NCI-H2196 (cell line): ENCODE results near the gene NHS.

Experiments
- DNase-seq: peaks from one replicate; lab custom pipeline; 2025; ENCODE audit not compliant: unreplicated experiment; lab: John Stamatoyannopoulos, UW

NHS gene

DNA sequence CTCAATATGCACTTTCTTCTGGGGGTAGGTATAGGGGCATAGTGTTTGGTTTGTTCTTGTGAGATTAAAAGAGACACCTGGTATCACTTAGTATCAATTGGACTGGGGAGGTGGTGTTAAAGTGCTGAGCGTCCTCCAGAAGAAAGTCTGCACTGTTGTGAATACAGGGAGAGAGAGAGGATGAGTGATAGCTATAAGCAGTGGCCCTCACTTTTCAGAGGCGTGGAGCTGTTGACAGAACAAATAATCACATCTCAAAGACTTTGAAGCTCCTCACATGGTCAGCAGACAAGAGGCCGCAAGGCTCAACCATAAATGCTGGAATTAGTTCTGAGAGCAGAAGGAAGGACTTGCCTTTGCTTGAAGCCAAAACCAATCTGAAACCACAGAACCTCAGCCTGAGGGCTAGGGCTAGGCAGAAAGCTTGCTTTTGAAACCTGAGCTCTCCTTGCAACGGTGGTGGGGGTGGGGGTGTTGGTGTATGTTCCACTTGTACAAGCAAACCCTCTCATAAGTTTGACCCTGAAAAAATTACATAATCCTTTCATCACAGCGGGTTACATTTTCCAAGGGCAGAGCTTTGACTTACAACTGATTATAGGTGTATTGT is 239.1 kb downstream of the NHS start:
- DNase-seq = peak; percentile 26

GRCh38 chrX:17616936-17617335 is 241.9 kb downstream of the NHS start:
- DNase-seq = no peak

DNA sequence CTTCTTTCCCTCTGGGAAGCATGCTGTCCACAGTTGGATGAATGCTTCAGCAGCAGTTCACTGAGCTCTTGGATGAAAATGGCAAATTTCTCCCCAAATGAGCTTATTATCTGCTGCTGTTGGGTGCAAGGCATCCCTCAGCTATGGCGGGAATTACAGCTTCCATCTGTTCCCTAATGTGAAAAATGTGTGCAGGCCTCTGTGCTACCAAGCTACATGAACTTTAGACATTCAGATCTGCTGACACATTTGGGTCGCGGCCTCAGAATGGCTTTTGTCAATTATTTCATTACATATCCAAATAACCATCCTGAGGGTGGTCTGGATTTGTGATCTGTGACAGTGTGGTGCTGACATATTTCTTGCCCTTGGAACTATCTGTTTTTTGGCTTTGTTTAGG is 242.8 kb downstream of the NHS start:
- DNase-seq = no peak

DNA sequence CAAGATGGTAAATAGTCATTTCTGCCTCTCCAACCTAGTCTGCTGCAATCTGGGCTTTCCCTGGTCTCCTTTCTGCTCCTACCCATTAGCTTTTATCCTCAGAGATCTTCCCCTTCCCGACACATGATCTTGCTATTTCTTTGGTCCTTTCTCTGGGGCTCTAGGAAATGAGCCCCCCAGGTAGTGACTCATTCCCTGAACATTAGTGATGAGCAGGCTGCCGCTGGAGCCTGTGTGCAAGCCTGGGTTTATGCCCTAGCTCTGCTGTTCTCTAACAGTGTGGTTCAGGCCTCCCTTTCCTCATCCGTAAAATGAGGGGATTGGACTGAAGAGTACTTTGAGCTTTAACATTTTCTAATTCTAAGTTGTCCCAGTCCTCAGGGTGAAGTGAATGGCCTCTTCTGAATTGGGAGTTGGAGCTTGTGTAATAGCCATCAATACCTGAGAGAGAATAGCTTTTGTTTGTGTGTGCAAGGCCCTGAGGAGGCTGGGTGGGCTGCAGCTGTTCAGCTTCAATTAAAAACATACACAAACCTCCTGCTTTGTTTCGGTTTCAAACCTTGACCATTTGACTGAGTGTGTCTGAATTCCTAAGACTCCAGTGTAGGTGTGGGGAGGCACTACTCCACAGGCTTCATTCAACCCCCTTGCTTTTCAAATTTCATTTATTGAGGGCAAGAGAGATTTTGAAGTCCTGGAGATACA is 246.7 kb downstream of the NHS start:
- no peak for DNase-seq

GRCh38 chrX:17622331-17622730 is 247.3 kb downstream of the NHS start:
- DNase-seq = no peak

DNA sequence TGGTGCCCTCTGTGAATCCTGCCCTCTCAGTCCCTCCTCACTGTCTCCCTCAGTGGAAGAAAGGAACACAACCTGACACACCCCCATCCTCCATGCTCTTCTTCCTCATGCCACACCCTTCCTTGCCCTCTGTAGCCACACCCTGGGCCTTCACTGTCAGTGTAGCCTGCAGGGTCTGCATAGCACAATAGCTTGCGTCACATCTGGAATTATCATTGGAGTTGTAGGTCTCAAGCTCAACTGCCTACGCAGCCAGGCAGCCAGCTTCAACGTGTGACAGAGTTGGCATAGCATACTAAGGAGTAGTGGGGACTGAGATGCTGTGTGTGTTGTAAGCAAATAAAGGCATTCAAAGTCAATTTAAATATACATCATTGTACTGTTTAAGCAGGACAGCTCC is 248.8 kb downstream of the NHS start:
- no peak for DNase-seq

GRCh38 chrX:17627026-17627425 is 252.0 kb downstream of the NHS start:
- DNase-seq = no peak

GRCh38 chrX:17628976-17629375 is 254.0 kb downstream of the NHS start:
- no peak for DNase-seq

DNA sequence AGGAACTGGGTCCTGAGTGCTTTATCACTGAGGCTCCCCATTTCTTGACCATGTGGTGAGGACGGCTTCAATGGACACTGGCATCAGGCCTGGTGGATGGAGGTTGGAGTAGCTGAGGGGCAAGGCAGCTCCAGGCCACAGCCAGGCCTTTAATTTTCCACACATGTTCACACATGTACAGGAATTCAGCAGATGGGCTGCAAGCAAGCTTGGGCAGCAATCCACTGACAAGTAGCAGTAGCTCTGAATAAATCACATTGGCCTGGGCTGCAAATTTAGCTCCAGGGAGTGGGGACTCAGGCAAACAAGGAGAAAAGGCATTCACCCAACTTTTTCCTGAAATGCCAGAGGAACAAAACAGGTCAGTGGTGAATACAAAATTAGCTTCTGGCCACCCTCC is 254.5 kb downstream of the NHS start:
- DNase-seq = no peak

DNA sequence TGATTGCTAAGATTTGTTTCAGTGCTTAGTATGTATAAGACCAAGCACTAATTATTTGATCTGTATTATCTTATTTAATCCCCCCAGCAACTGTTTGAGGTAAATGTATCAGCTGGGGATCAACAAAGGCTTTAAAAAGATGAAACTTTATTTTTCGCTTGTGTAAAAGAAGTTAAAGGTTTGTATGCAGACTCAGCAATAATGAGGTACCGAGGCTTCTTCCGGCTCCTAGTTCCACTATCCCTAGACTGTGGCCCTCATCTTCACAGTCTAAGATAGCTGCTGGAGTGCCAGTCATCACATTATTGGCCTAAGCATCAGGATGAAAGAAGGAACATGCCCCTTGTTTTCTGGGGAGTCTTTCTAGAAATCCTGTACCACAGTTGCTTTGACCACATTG is 256.6 kb downstream of the NHS start:
- no peak for DNase-seq

GRCh38 chrX:17632942-17633341 is 257.9 kb downstream of the NHS start:
- DNase-seq = no peak

GRCh38 chrX:17633546-17633945 is 258.5 kb downstream of the NHS start:
- no peak for DNase-seq

- DNase-seq = peak; percentile 26
Measured at GRCh38 chrX:17634542-17635207, 259.7 kb downstream of the NHS start.

- DNase-seq = peak; percentile 46
Measured at GRCh38 chrX:17635231-17635630, 260.2 kb downstream of the NHS start.

DNA sequence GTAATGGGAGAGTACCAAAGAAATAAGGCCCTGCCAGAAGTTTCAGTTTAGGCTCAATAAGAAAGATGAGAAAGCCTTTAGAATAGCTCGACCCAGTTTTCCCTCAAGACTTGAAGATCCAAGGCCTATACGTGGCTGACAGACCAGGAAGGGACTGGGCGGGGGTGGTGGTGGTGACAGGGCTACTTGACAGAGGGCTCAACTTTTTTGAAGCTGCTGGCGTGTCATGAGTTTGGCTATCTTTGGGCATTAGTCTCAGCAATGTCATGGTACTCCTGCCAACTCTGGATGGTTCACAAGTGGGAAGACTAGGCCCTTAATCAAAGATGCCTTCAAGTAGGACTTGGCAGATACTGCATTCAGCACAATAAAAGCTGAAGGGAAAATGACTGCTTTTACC is 262.2 kb downstream of the NHS start:
- no peak for DNase-seq

DNA sequence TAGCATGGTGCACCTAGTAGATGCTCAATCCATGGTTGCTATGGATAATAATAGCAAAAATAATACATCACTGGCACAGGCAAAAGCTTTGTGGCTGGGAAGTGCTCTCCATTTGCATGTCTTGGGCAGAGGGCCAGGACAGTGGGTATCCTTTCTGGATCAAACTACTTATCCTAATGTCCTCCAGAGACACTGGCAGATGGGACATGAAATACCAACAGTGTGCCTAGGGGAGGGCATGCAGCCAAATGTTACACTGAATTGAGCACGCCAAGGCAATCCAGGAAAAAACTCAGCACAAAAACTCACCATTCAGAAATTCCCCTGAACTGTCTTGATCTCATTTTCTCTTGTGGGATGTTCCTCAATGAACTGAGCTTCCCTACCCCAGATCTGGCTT is 263.7 kb downstream of the NHS start:
- no peak for DNase-seq

- no peak for DNase-seq
Measured at GRCh38 chrX:17642891-17643290, 267.9 kb downstream of the NHS start.

- DNase-seq = no peak
Measured at GRCh38 chrX:17643528-17643927, 268.5 kb downstream of the NHS start.

DNA sequence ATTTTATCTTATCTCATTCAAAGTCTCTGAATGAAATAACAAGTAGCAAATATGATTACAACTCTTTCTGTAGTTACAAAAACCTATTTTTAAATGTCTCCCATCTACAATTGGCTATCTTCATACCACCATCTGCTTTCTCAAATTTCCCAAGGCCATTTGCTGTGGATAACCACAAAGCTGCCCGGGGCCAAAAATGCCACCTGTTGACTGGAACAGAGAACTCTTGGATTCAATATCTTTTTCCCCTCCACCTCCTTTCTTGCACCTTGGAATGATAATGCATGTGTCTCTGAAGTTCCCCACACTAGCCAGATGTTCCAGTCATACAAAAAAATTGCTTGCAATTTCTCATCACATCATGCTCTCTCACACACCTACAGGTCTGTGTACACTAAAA is 269.0 kb downstream of the NHS start:
- DNase-seq = no peak

GRCh38 chrX:17654116-17654515 is 279.1 kb downstream of the NHS start:
- no peak for DNase-seq

- no peak for DNase-seq
Measured at GRCh38 chrX:17655211-17656034, 280.4 kb downstream of the NHS start.

DNA sequence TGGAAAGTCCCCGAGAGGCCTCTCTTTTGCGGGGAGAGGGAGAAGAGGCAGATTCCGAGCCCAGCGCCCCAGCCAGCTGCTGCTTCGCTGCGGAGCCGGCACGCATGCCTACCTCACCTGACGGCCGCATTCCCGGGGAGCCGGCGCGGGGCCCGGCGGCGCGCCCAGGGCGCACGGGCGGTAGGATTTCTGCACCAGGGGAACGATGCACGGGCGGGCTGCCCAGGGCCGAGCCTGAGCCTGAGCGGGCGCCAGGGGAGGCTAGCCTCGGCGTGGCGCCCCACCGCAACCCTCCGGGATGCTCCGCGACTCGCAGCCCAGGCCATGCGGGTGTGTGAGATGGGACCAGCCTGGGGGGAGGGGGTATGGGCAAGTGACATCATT is 281.0 kb downstream of the NHS start:
- no peak for DNase-seq
